Epithelial cell of esophagus (primary cell): ENCODE data around the gene VMA21.

ENCODE experiments used
- DNase-seq: peaks from one replicate; pipeline ENCODE4 v3.0.0; 2010; ENCODE audit warnings: low read depth
- H3K4me3 ChIP-seq: 2 replicates; pipeline ENCODE4 v1.5.1; 2011; ENCODE audit warnings: mild to moderate bottlenecking, low read length, control low read depth
- TF ChIP-seq, protein P1 (sequence below): IDR thresholded peaks from 2 replicates; pipeline ENCODE4 v1.5.1; 2011; ENCODE audit warnings: low read depth, mild to moderate bottlenecking, low read length, control low read depth, inconsistent platforms; ENCODE audit not compliant: insufficient read depth; ENCODE audit errors: missing control alignments

VMA21 gene

DNA sequence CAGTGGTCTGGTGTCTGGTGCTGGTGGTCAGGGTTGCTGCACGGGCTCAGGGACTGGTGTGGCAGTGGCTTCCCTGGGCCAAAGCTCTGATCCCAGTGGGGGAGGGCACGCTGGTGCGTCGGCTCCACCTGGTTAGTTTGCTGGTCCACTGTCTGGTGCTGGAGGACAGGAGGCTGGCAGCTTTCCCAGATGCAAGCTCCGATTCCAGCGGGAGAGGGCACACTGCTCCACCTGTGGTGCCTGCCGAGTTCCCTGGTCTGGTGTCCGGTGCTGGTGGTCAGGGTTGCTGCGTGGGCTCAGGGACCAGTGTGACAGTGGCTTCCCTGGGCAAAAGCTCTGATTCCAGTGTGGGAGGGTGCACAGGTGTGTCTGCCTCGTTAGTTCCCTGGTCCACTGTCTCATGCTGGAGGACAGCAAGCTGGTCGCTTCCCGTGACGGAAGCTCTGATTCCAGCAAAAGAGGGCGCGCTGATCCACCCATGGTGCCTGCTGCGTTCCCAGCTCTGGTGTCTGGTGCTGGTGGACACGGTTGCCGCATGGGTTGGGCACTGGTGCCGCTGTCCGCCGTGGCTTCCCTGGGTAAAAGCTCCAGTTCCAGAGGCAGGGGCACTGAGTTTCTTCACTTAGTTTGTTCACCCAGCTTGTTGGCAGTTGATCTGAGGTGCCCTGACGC, 5.8 kb downstream of the VMA21 start:
- H3K4me3 ChIP-seq: no peak overlapping the region
- TF ChIP-seq, protein P1, sequence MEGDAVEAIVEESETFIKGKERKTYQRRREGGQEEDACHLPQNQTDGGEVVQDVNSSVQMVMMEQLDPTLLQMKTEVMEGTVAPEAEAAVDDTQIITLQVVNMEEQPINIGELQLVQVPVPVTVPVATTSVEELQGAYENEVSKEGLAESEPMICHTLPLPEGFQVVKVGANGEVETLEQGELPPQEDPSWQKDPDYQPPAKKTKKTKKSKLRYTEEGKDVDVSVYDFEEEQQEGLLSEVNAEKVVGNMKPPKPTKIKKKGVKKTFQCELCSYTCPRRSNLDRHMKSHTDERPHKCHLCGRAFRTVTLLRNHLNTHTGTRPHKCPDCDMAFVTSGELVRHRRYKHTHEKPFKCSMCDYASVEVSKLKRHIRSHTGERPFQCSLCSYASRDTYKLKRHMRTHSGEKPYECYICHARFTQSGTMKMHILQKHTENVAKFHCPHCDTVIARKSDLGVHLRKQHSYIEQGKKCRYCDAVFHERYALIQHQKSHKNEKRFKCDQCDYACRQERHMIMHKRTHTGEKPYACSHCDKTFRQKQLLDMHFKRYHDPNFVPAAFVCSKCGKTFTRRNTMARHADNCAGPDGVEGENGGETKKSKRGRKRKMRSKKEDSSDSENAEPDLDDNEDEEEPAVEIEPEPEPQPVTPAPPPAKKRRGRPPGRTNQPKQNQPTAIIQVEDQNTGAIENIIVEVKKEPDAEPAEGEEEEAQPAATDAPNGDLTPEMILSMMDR: no peak
- no peak for DNase-seq

DNA sequence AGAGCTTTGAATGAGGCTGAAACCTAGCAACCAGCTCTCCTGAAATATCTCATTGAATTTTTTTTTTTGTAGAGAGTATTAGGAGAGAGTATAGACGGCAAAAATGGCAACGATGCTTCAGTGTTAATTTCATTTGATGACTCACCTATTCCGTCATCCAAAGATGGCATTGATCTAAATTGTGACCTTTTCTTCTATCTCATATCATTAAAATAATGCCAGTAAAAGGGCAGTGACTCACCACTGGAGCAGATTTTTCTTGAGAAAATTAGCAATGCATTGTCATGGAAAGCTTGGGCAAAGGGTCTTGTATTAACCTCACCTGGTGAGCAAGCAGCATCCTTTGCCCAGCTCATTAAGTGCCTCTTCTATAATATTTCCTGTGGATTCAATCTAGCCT, 19.6 kb downstream of the VMA21 start:
- DNase-seq: no peak
- no peak overlapping the region for H3K4me3 ChIP-seq
- TF ChIP-seq, protein P1: no peak

DNA sequence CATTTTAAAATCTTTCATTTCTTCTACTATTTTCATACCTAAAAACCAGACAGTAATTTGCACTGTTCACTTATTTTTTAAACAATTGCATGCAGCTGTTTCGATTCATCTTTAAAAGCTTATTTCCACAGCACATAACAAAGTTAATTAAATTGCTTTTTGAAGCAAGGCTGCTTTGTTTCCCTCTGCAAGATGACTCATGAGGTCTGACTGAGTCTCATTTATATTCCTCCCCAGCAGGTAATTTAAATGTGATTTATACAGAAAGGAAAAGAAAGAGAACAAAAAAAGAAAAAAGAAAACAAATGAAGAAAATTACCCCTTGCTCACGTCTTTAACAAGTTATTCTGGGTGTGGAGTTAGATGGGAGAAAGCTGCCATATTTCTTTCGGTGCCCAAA, 22.8 kb downstream of the VMA21 start:
- TF ChIP-seq, protein P1: no peak
- DNase-seq: peak; percentile 9
- H3K4me3 ChIP-seq: no peak overlapping the region

DNA sequence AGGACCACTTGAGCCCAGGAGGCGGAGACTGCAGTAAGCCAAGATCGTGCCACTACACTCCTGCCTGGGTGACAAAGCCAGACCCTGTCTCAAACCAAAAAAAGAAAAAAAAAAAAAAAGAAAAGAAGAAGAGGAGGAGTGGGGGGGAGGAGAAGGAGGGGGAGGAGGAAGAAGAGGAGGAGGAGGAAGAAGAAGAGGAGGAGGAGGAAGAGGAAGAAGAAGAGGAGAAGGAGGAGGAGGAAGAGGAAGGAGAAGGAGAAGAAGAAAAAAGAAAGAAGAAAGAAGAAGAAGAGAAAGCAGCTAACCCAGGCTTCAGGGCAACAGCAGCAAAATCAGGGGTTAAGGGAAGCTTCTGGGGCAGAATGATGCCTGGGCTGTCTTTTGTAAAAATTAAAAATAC, 27.5 kb downstream of the VMA21 start:
- TF ChIP-seq, protein P1: no peak
- H3K4me3 ChIP-seq: no peak overlapping the region
- DNase-seq: no peak

DNA sequence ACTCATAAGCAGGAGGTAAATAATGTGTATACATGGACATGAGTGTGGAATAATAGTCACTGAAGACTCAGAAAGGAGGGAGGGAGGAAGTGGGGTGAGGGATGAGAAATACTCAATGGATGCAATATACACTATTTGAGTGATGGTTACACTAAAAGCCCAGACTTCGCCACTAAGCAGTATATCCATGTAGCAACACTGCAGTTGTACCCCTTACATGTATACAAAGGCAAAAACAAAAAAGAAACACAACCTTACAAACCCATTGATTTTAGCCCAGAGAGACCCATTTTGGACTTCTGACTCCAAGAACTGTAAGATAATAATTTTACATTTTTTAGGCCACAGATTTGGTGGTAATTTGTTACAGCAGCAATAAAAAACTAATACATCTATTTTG, 51.5 kb downstream of the VMA21 start:
- no peak overlapping the region for H3K4me3 ChIP-seq
- TF ChIP-seq, protein P1: no peak
- DNase-seq: no peak

DNA sequence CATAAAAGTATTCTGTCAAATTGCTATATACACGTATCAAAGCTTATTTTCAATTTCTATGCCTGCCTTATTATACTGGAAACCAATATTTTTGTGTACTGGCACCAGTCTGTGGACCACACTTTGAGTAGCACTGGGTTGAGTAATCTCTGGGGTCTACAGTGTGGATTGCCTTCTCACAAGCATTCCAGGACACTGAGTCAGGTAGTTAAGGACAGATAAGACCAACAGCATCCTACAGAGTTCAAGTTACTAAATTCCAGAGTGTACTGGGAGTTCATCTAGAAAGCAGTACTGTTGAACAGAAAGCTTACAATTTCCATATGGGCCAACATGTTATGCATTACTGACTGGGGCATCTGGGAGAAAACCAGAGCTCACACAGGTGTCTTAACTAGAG, 61.8 kb downstream of the VMA21 start:
- H3K4me3 ChIP-seq: no peak overlapping the region
- TF ChIP-seq, protein P1: no peak
- DNase-seq: no peak
